ENCODE measurements around the gene GPR146. TPM values are rescaled to one million over a fixed set of nuclear protein-coding genes. Genes with fewer than 3 reads are reported as not detected.

The GPR146 gene
- total and polyA plus RNA-seq, 7 donors: 5.0 to 14.0 (median 9.4) TPM

DNA sequence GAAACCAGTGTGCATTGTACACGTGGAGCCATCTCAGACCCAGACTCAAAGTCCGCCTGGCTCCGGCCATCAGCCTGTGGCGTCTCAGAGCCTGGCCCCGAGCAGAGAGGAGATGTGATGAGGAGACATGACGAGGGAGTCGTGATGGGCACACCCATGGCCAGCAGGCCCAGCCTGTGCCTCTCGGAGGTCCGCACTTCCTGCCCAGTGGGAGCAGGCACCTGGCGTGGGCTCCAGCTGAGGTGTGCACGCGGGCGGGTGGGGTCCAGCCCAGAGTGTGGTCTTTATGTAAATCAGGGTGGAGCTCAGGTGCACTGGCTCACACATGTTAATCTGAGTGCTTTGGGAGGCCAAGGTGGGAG lies 26.0 kb upstream of the GPR146 start:
- no peak for ATAC-seq
- Histone ChIP-seq H3K9me3 (no peaks in the 10 kb centered on the region), H3K4me1 (peaks cover 11% of the 10 kb centered on the region), H3K27me3 (ENCODE audit: insufficient read depth in 3 of 3, low read length in 2 of 3) (no peaks in the 10 kb centered on the region), H3K27ac (no peak overlapping the region), H3K36me3 (ENCODE audit: insufficient read depth in 1 of 2, low read depth in 1 of 2) (no peaks in the 10 kb centered on the region), H3K4me3 (no peak overlapping the region)
- peak; percentile 13 to 35 for DNase-seq
- TF ChIP-seq, protein P1, sequence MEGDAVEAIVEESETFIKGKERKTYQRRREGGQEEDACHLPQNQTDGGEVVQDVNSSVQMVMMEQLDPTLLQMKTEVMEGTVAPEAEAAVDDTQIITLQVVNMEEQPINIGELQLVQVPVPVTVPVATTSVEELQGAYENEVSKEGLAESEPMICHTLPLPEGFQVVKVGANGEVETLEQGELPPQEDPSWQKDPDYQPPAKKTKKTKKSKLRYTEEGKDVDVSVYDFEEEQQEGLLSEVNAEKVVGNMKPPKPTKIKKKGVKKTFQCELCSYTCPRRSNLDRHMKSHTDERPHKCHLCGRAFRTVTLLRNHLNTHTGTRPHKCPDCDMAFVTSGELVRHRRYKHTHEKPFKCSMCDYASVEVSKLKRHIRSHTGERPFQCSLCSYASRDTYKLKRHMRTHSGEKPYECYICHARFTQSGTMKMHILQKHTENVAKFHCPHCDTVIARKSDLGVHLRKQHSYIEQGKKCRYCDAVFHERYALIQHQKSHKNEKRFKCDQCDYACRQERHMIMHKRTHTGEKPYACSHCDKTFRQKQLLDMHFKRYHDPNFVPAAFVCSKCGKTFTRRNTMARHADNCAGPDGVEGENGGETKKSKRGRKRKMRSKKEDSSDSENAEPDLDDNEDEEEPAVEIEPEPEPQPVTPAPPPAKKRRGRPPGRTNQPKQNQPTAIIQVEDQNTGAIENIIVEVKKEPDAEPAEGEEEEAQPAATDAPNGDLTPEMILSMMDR (IDR thresholded peaks at IDR 0.05): no peak
- intact Hi-C loops (cut with DNase I): no loop called here
- WGBS, 3 donors: 90 to 93% (median 92%) methylated on average over 13 of the region's 13 CpGs

DNA sequence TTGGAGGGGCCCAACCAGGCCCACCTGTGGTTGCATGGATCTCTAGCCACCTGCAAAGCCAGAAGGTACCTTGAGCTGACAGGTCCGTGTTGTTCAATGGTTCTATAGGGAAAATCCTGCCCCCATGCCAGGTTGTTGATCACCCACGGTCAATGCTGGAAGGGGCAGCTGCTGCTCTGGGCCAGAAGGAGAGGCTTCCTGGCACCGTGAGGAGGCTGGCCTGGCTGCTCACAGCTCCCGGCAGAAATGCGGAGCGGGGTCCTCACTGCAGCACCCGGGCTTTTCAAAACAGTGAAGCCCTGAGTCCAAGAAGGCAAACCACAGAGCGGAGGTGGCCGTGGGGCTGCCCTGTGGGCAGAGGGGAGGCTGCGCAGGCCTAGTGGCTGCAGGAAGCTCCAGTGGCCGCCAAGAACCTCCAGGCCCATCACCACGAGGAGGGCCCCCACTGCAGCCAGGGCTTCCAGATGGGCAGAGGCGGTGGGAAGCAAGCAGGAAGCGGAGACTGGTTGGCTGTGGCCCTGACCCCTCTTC lies 25.0 kb upstream of the GPR146 start:
- H3K36me3 ChIP-seq (ENCODE audit: insufficient read depth in 1 of 2, low read depth in 1 of 2): no peaks in the 10 kb centered on the region

GRCh38 chr7:1019789-1020610 lies 24.3 kb upstream of the GPR146 start:
- H3K27ac ChIP-seq: no peak overlapping the region
- ATAC-seq: peak in 3 of 4 donors; percentile 17 to 59 (median 40)
- TF ChIP-seq, protein P1 (IDR thresholded peaks at IDR 0.05): no peak
- intact Hi-C loops (cut with DNase I): no loop called here
- H3K36me3 ChIP-seq (ENCODE audit: insufficient read depth in 1 of 2, low read depth in 1 of 2): no peaks in the 10 kb centered on the region
- 59 to 72% (median 64%) methylated on average over 35 to 42 of the region's 42 CpGs for WGBS, 3 donors
- no peaks in the 10 kb centered on the region for H3K9me3 ChIP-seq
- DNase-seq: peak; percentile 13 to 51
- peaks cover 25% of the 10 kb centered on the region for H3K4me1 ChIP-seq
- H3K27me3 ChIP-seq (ENCODE audit: insufficient read depth in 3 of 3, low read length in 2 of 3): no peaks in the 10 kb centered on the region
- no peak overlapping the region for H3K4me3 ChIP-seq

More for the DNA sequence above, 25.0 kb upstream of the GPR146 start:
- intact Hi-C loops (cut with DNase I): no loop called here
- DNase-seq (peak; percentile 2 to 39), ATAC-seq (no peak)
- Histone ChIP-seq H3K27me3 (ENCODE audit: insufficient read depth in 3 of 3, low read length in 2 of 3) (no peaks in the 10 kb centered on the region), H3K27ac (no peak overlapping the region), H3K9me3 (no peaks in the 10 kb centered on the region), H3K4me3 (no peak overlapping the region), H3K4me1 (peaks cover 18% of the 10 kb centered on the region)
- WGBS, 3 donors: 75 to 84% (median 80%) methylated on average over 14 of the region's 14 CpGs
- TF ChIP-seq, protein P1 (IDR thresholded peaks at IDR 0.05): no peak

DNA sequence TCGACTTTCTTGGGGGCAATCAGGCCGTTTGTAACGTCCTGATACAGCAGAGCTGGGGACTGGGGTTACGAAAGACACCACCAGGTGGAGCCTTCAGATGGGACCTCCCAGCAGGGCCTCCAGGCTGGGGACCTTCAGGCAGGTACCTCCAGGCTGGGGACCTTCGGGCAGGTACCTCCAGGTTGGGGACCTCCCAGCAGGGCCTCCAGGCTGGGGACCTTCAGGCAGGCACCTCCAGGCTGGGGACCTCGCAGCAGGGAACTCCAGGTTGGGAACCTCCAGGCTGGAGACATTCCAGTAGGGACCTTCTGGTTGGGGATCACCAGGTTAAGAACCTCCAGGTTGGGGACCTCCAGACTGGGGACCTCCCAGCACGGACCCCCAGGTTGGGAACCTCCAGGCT lies 23.5 kb upstream of the GPR146 start:
- ATAC-seq: peak in 1 of 4 donors; percentile 41
- no peaks in the 10 kb centered on the region for H3K9me3 ChIP-seq
- no peak overlapping the region for H3K27ac ChIP-seq
- H3K4me1 ChIP-seq: peaks cover 26% of the 10 kb centered on the region
- TF ChIP-seq, protein P1 (IDR thresholded peaks at IDR 0.05): peak; percentile 14
- H3K27me3 ChIP-seq (ENCODE audit: insufficient read depth in 3 of 3, low read length in 2 of 3): no peaks in the 10 kb centered on the region
- intact Hi-C loops (cut with DNase I): no loop called here
- no peak overlapping the region for H3K4me3 ChIP-seq
- WGBS, 3 donors: 77 to 90% (median 84%) methylated on average over 7 of the region's 7 CpGs
- DNase-seq: peak; percentile 12 to 43
- H3K36me3 ChIP-seq (ENCODE audit: insufficient read depth in 1 of 2, low read depth in 1 of 2): no peaks in the 10 kb centered on the region

All from psoas muscle (tissue), 8 donors.